PC-3 (cell line): Measurements from ENCODE around the gene CHN1. TPM values are rescaled to one million over a fixed set of nuclear protein-coding genes. Genes with fewer than 3 reads are reported as not detected.

Source experiments
- ATAC-seq: fragments of 200-7000 bp; cut with Tn5 transposase; 2 replicates; pipeline ENCODE4 v1.9.1; 2020; ENCODE audit warnings: mild to moderate bottlenecking, moderate library complexity
- BruUV-seq: library from RNA; stranded (reverse); fragments of 400-500 nt; replicated peaks from 2 replicates; lab custom pipeline; 2021; lab: Mats Ljungman, UMichigan
- CTCF ChIA-PET: fragments of 300-600 bp; sonication (Branson Sonifier 250); formaldehyde crosslinking; loops from one replicate; lab custom pipeline; 2022; ENCODE audit warnings: antibody characterized with exemption; lab: Charles Lee
- POLR2A ChIA-PET: fragments of 300-600 bp; sonication (Branson Sonifier 250); formaldehyde crosslinking; loops from one replicate; lab custom pipeline; 2022; ENCODE audit warnings: antibody characterized with exemption; ENCODE audit not compliant: unreplicated experiment; lab: Charles Lee
- DNase-seq: peaks from one replicate; pipeline ENCODE4 v3.0.0-alpha.2; 2015
- H2AFZ ChIP-seq: fragments of 300-600 bp; sonication (generic); 2 replicates; pipeline ENCODE4 v1.6.0; 2016; ENCODE audit warnings: antibody characterized with exemption, low read length
- H3F3A ChIP-seq: fragments of 300-600 bp; sonication (generic); one replicate; pipeline ENCODE4 v1.6.0; 2017; ENCODE audit warnings: antibody characterized with exemption, low read length, control low read depth, mild to moderate bottlenecking; ENCODE audit not compliant: unreplicated experiment
- H3K27ac ChIP-seq: fragments of 300-600 bp; sonication (generic); 2 replicates; pipeline ENCODE4 v1.5.1; 2016; ENCODE audit warnings: mild to moderate bottlenecking, low read length
- H3K27me3 ChIP-seq: fragments of 300-600 bp; sonication (generic); 2 replicates; pipeline ENCODE4 v1.6.1; 2016; ENCODE audit warnings: low read length, mixed read lengths
- H3K36me3 ChIP-seq: fragments of 300-600 bp; sonication (generic); 2 replicates; pipeline ENCODE4 v1.6.1; 2016; ENCODE audit warnings: low read depth, mixed run types, low read length, mixed read lengths
- H3K4me1 ChIP-seq: fragments of 300-600 bp; sonication (generic); 2 replicates; pipeline ENCODE4 v1.5.1; 2016; ENCODE audit warnings: low read length; ENCODE audit not compliant: insufficient read depth
- H3K4me2 ChIP-seq: fragments of 300-600 bp; sonication (generic); 2 replicates; pipeline ENCODE4 v1.6.0; 2016; ENCODE audit warnings: low read length
- H3K4me3 ChIP-seq: fragments of 300-600 bp; sonication (generic); 2 replicates; pipeline ENCODE4 v1.5.1; 2016; ENCODE audit warnings: mild to moderate bottlenecking, low read length, mixed read lengths
- H3K79me2 ChIP-seq: fragments of 300-600 bp; sonication (generic); 2 replicates; pipeline ENCODE4 v1.6.1; 2017; ENCODE audit warnings: low read length, mixed read lengths
- H3K9ac ChIP-seq: fragments of 300-600 bp; sonication (generic); 2 replicates; pipeline ENCODE4 v1.6.0; 2016; ENCODE audit warnings: mild to moderate bottlenecking, low read length
- H3K9me2 ChIP-seq: fragments of 300-600 bp; sonication (generic); replicated peaks from 2 replicates; pipeline ENCODE4 v1.6.1; 2016; ENCODE audit warnings: mixed run types, low read length, mixed read lengths
- H3K9me3 ChIP-seq: fragments of 300-600 bp; sonication (generic); 2 replicates; pipeline ENCODE4 v1.6.1; 2016; ENCODE audit warnings: low read length, mixed read lengths
- H4K20me1 ChIP-seq: fragments of 300-600 bp; sonication (generic); 2 replicates; pipeline ENCODE4 v1.6.1; 2016; ENCODE audit warnings: low read length, mixed read lengths
- CTCF ChIP-seq: fragments of 300-600 bp; sonication (generic); conservative IDR thresholded peaks from 2 replicates; pipeline ENCODE4 v1.5.1; 2017; ENCODE audit warnings: antibody characterized with exemption, low read depth, mild to moderate bottlenecking, low read length
- EZH2 ChIP-seq: fragments of 300-600 bp; sonication (generic); IDR thresholded peaks from one replicate; pipeline ENCODE4 v1.6.1; 2017; ENCODE audit warnings: antibody characterized with exemption, mild to moderate bottlenecking, low read length; ENCODE audit not compliant: unreplicated experiment
- EZH2phosphoT487 ChIP-seq: fragments of 300-600 bp; sonication (generic); IDR thresholded peaks from 2 replicates; pipeline ENCODE4 v1.6.1; 2018; ENCODE audit warnings: mild to moderate bottlenecking, antibody characterized with exemption, low read length, borderline replicate concordance
- intact Hi-C: fragments of 100-400 bp; cut with micrococcal nuclease; formaldehyde crosslinking; loops from 2 replicates; pipeline ENCODE4 v1.9.0; 2023
- total RNA-seq: library from RNA; depleted of rRNA; stranded (reverse); fragments of >200 nt; gene quantifications from 2 replicates; pipeline ENCODE4 v1.2.3, GENCODE V29; 2014

The CHN1 gene
- total RNA-seq, 1 experiment from 2014 or later: 7.8 TPM

- Histone ChIP-seq H3K4me2 (no peak overlapping the region), H3K27me3 (no peaks in the 10 kb centered on the region), H3K9me2 (no peaks in the 10 kb centered on the region), H3K27ac (no peak overlapping the region), H3K36me3 (no peaks in the 10 kb centered on the region), H3K79me2 (no peaks in the 10 kb centered on the region), H4K20me1 (no peaks in the 10 kb centered on the region), H3K4me1 (no peaks in the 10 kb centered on the region), H3F3A (no peaks in the 10 kb centered on the region), H3K9me3 (no peaks in the 10 kb centered on the region), H3K4me3 (no peak overlapping the region), H2AFZ (no peak overlapping the region), H3K9ac (no peak overlapping the region)
- ATAC-seq: no peak; the same call in 1 of the 2 replicates
- TF ChIP-seq EZH2 (no peak), EZH2phosphoT487 (no peak), CTCF (no peak)
- ChIA-PET CTCF (no interaction called here), POLR2A (no interaction called here)
- no peak for DNase-seq
- intact Hi-C loops: no loop called here
- BruUV-seq: no TSS peak
Measured at GRCh38 chr2:174800436-174801205, 204.6 kb downstream of the CHN1 start.

GRCh38 chr2:174798801-174799200 lies 206.4 kb downstream of the CHN1 start:
- intact Hi-C loops: no loop called here
- H3K4me2 ChIP-seq: no peak overlapping the region
- CTCF ChIA-PET: no interaction called here
- no peaks in the 10 kb centered on the region for H3K9me3 ChIP-seq
- no peak for DNase-seq
- H3K4me3 ChIP-seq: no peak overlapping the region
- H3K9me2 ChIP-seq: no peaks in the 10 kb centered on the region
- H3F3A ChIP-seq: no peaks in the 10 kb centered on the region
- no peaks in the 10 kb centered on the region for H4K20me1 ChIP-seq
- no peak for ATAC-seq
- no peaks in the 10 kb centered on the region for H3K36me3 ChIP-seq
- H3K27ac ChIP-seq: no peak overlapping the region
- H3K27me3 ChIP-seq: no peaks in the 10 kb centered on the region
- TF ChIP-seq EZH2phosphoT487 (no peak), CTCF (no peak), EZH2 (no peak)
- no peak overlapping the region for H3K9ac ChIP-seq
- no peaks in the 10 kb centered on the region for H3K79me2 ChIP-seq
- BruUV-seq: no TSS peak
- POLR2A ChIA-PET: no interaction called here
- no peak overlapping the region for H2AFZ ChIP-seq
- no peaks in the 10 kb centered on the region for H3K4me1 ChIP-seq

- BruUV-seq: no TSS peak
- CTCF ChIA-PET: no interaction called here
- H3F3A ChIP-seq: no peaks in the 10 kb centered on the region
Measured at GRCh38 chr2:174797781-174798276, 207.4 kb downstream of the CHN1 start.

More at GRCh38 chr2:174797781-174798276, 207.4 kb downstream of the CHN1 start:
- ATAC-seq (no peak), DNase-seq (no peak)
- intact Hi-C loops: no loop called here
- POLR2A ChIA-PET: no interaction called here
- Histone ChIP-seq H3K9me2 (no peaks in the 10 kb centered on the region), H3K9me3 (no peaks in the 10 kb centered on the region), H3K79me2 (no peaks in the 10 kb centered on the region), H3K4me2 (no peak overlapping the region), H3K9ac (no peak overlapping the region), H3K27me3 (no peaks in the 10 kb centered on the region), H3K4me3 (no peak overlapping the region), H3K4me1 (no peaks in the 10 kb centered on the region), H2AFZ (no peak overlapping the region), H4K20me1 (no peaks in the 10 kb centered on the region), H3K36me3 (no peaks in the 10 kb centered on the region), H3K27ac (no peak overlapping the region)
- no peak for TF ChIP-seq EZH2
- TF ChIP-seq EZH2phosphoT487: no peak
- TF ChIP-seq CTCF: no peak
